ENCODE data around the gene RIMBP2. TPM values are rescaled to one million over a fixed set of nuclear protein-coding genes. Genes with fewer than 3 reads are reported as not detected.
A peak's percentile ranks its signal among the peaks of the same experiment; 100 is the strongest.

Gene RIMBP2
- total RNA-seq, 1 donor from 2014 or later, result 20.5 TPM

DNA sequence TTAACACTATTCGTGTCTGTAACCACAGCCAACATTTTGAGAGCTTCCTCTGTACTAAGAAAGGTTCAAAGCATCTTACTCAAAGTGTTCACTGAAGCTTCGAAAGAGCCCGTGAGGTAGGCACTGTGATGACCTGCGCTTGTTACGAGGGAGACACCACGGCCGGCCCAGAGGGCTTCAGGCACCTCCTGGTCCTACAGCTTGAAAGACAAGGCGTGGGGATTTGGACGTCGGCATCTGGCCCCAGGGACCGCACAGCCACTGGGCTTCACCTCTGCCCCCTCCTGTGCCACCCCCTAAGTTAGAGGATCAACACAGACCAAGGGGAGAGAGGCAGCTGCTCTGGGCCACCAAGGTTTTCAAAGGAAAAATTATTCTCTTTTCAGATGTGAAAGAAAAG lies 75.6 kb downstream of the RIMBP2 start:
- no peaks in the 10 kb centered on the region for H3K36me3 Mint-ChIP-seq (ENCODE audit: unreplicated experiment)
- H3K4me3 Mint-ChIP-seq (ENCODE audit: unreplicated experiment), result no peak overlapping the region
- no peak overlapping the region for H3K27ac Mint-ChIP-seq (ENCODE audit: unreplicated experiment)
- peaks cover 2% of the 10 kb centered on the region for H3K27me3 Mint-ChIP-seq (ENCODE audit: unreplicated experiment)
- H3K4me1 Mint-ChIP-seq (ENCODE audit: low read depth, unreplicated experiment), result peaks cover 6% of the 10 kb centered on the region
- no peak for DNase-seq
- H3K9me3 Mint-ChIP-seq (ENCODE audit: unreplicated experiment), result peaks cover 16% of the 10 kb centered on the region
- no peak for TF ChIP-seq CTCF (IDR thresholded peaks at IDR 0.05; ENCODE audit: partially characterized antibody, unreplicated experiment)

DNA sequence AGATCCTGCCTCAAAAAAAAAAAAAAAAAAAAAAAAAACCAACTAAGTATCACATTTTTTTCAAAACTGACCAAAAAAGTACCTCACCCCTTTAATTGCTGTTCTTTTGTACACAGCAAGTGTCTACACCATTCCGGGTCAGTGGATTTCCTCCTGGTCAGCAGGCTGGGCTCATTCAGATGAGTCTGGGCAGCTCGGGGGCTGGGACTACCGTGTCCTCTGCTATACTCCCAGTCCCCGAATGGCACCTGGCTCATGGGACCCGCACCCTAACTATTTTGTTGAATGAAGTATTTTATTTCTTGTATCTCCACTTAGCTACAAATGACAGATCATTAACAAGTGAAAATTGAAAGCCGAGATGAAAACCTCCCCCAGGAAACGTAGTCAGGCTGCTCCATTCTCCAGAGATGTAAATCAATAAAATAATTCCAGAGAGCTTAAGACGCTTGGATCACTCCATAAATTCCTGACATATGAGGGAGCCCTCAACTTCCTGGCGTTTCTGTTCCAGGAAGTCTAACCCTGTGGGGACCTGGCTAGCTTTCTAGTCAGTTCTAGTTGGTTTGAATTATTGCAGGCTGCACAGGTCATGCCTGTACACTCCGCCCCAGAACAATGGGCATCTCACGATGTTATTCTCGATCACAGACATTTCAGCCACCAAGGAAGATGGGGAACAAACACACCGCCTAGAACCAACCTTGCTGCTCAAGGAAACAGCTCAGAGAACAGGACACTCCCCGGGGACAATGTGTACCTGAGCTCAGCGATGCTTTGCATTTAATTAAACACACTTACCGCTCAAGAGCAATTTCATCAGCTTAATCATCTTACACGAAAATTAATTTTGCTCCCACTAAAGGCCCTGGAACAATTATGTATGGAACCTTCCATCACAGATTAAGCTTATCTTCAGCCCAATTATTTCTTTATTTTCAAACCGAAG lies 76.3 kb downstream of the RIMBP2 start:
- peaks cover 2% of the 10 kb centered on the region for H3K27me3 Mint-ChIP-seq (ENCODE audit: unreplicated experiment)
- peaks cover 14% of the 10 kb centered on the region for H3K9me3 Mint-ChIP-seq (ENCODE audit: unreplicated experiment)
- no peak for TF ChIP-seq CTCF (IDR thresholded peaks at IDR 0.05; ENCODE audit: partially characterized antibody, unreplicated experiment)
- no peaks in the 10 kb centered on the region for H3K36me3 Mint-ChIP-seq (ENCODE audit: unreplicated experiment)
- peaks cover 6% of the 10 kb centered on the region for H3K4me1 Mint-ChIP-seq (ENCODE audit: low read depth, unreplicated experiment)
- H3K27ac Mint-ChIP-seq (ENCODE audit: unreplicated experiment), result no peak overlapping the region
- H3K4me3 Mint-ChIP-seq (ENCODE audit: unreplicated experiment), result no peak overlapping the region
- DNase-seq, result no peak

GRCh38 chr12:130636370-130636769 lies 79.7 kb downstream of the RIMBP2 start:
- TF ChIP-seq CTCF (IDR thresholded peaks at IDR 0.05; ENCODE audit: partially characterized antibody, unreplicated experiment), result no peak
- H3K4me1 Mint-ChIP-seq (ENCODE audit: low read depth, unreplicated experiment), result peaks cover 18% of the 10 kb centered on the region
- peaks cover 5% of the 10 kb centered on the region for H3K27me3 Mint-ChIP-seq (ENCODE audit: unreplicated experiment)
- H3K9me3 Mint-ChIP-seq (ENCODE audit: unreplicated experiment), result peaks cover 15% of the 10 kb centered on the region
- DNase-seq, result no peak
- no peak overlapping the region for H3K27ac Mint-ChIP-seq (ENCODE audit: unreplicated experiment)
- H3K4me3 Mint-ChIP-seq (ENCODE audit: unreplicated experiment), result no peak overlapping the region
- no peaks in the 10 kb centered on the region for H3K36me3 Mint-ChIP-seq (ENCODE audit: unreplicated experiment)

DNA sequence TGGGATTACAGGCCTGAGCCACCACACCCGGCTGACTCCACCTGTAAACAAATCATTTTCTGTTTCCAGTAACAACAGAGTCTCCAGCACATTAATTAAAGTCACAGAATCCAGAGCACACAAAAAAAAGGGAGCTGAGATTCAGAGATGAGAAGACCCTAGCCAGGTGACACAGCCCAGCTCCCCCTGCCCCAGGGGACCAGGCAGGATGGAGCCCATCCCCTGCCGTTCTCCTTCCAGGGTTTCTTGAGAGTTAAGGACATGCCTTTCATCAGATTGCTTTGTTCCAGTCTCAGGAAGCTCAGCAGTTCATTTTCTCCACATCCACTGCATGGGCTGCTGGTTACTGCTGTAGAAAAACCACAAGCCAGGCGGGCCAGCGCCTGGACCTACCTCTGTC lies 81.2 kb downstream of the RIMBP2 start:
- DNase-seq, result no peak
- Mint-ChIP-seq H3K9me3 (ENCODE audit: unreplicated experiment) (peaks cover 13% of the 10 kb centered on the region), H3K4me1 (ENCODE audit: low read depth, unreplicated experiment) (peaks cover 14% of the 10 kb centered on the region), H3K27me3 (ENCODE audit: unreplicated experiment) (peaks cover 3% of the 10 kb centered on the region), H3K36me3 (ENCODE audit: unreplicated experiment) (no peaks in the 10 kb centered on the region), H3K27ac (ENCODE audit: unreplicated experiment) (no peak overlapping the region), H3K4me3 (ENCODE audit: unreplicated experiment) (no peak overlapping the region)
- no peak for TF ChIP-seq CTCF (IDR thresholded peaks at IDR 0.05; ENCODE audit: partially characterized antibody, unreplicated experiment)

DNA sequence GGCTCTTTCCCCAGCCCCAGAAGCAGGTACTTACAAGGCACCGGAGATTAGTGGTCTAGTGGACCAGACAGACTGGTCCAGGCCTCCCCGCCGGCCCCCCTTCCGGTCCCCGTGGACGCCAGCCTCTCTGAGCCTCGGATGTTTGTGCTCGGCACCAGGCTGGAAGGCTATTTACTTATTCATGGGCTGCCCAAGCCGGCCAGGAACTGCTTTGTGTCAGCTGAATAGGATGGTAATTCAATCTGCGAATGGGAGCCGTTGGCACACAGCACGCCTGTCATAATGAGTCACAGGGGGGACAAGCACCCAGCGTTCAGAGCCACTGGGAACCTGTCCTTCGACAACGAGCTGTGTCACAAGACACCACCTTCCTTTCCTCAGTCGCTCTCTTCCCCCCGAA lies 82.3 kb downstream of the RIMBP2 start:
- H3K9me3 Mint-ChIP-seq (ENCODE audit: unreplicated experiment), result peaks cover 15% of the 10 kb centered on the region
- H3K4me1 Mint-ChIP-seq (ENCODE audit: low read depth, unreplicated experiment), result peaks cover 12% of the 10 kb centered on the region
- peak; percentile 71 for DNase-seq
- H3K36me3 Mint-ChIP-seq (ENCODE audit: unreplicated experiment), result no peaks in the 10 kb centered on the region
- H3K27me3 Mint-ChIP-seq (ENCODE audit: unreplicated experiment), result peaks cover 3% of the 10 kb centered on the region
- H3K27ac Mint-ChIP-seq (ENCODE audit: unreplicated experiment), result peak overlapping the region; percentile 83
- peak overlapping the region; percentile 58 for H3K4me3 Mint-ChIP-seq (ENCODE audit: unreplicated experiment)
- no peak for TF ChIP-seq CTCF (IDR thresholded peaks at IDR 0.05; ENCODE audit: partially characterized antibody, unreplicated experiment)

Measured in glutamatergic neuron (in vitro differentiated cells).